OCI-LY1 (cell line): ENCODE measurements around the gene CYFIP1.

ENCODE experiments used
- H2AFZ ChIP-seq: fragments of 200-600 bp; sonication (generic), shearing (Covaris generic); 2 replicates; pipeline ENCODE4 v1.6.0; 2014; ENCODE audit warnings: antibody characterized with exemption, mild to moderate bottlenecking, low read length
- H3F3A ChIP-seq: fragments of 200-600 bp; sonication (generic), shearing (Covaris generic); 2 replicates; pipeline ENCODE4 v1.6.0; 2014; ENCODE audit warnings: mild to moderate bottlenecking, antibody characterized with exemption, low read length, moderate library complexity; ENCODE audit not compliant: insufficient read depth
- H3K27ac ChIP-seq: fragments of 200-600 bp; sonication (generic); 2 replicates; pipeline ENCODE4 v1.5.1; 2014; ENCODE audit warnings: low read length, mixed run types, mild to moderate bottlenecking, low read depth; ENCODE audit not compliant: poor library complexity, severe bottlenecking
- H3K27me3 ChIP-seq: fragments of 200-600 bp; sonication (generic); 2 replicates; pipeline ENCODE4 v1.6.0; 2014; ENCODE audit warnings: antibody characterized with exemption, mild to moderate bottlenecking, low read length, moderate library complexity; ENCODE audit not compliant: insufficient read depth
- H3K36me3 ChIP-seq: fragments of 200-600 bp; sonication (generic); 2 replicates; pipeline ENCODE4 v1.6.1; 2014; ENCODE audit warnings: mild to moderate bottlenecking, antibody characterized with exemption, low read length, moderate library complexity, mixed read lengths; ENCODE audit not compliant: insufficient read depth
- H3K4me1 ChIP-seq: fragments of 200-600 bp; sonication (generic); 2 replicates; pipeline ENCODE4 v1.5.1; 2014; ENCODE audit warnings: mild to moderate bottlenecking, low read length, moderate library complexity; ENCODE audit not compliant: insufficient read depth, severe bottlenecking
- H3K4me2 ChIP-seq: fragments of 200-600 bp; sonication (generic), shearing (Covaris generic); 2 replicates; pipeline ENCODE4 v1.6.1; 2014; ENCODE audit warnings: low read length
- H3K4me3 ChIP-seq: fragments of 200-600 bp; sonication (generic); 2 replicates; pipeline ENCODE4 v1.5.1; 2014; ENCODE audit warnings: low read length, low read depth, mild to moderate bottlenecking, mixed read lengths; ENCODE audit not compliant: poor library complexity, severe bottlenecking
- H3K79me2 ChIP-seq: fragments of 200-600 bp; shearing (Covaris generic); 2 replicates; pipeline ENCODE4 v1.6.1; 2016; ENCODE audit warnings: mixed run types, low read length, mixed read lengths; ENCODE audit not compliant: insufficient read depth
- H3K9ac ChIP-seq: fragments of 200-600 bp; sonication (generic), shearing (Covaris generic); 2 replicates; pipeline ENCODE4 v1.6.1; 2014; ENCODE audit warnings: mild to moderate bottlenecking, low read length, mixed read lengths
- H3K9me2 ChIP-seq: fragments of 200-600 bp; sonication (generic), shearing (Covaris generic); 2 replicates; pipeline ENCODE4 v1.6.1; 2014; ENCODE audit warnings: low read depth, mild to moderate bottlenecking, low read length, mixed read lengths
- H3K9me3 ChIP-seq: fragments of 200-600 bp; shearing (Covaris generic); 2 replicates; pipeline ENCODE4 v1.6.1; 2014; ENCODE audit warnings: low read length, mixed read lengths
- H4K20me1 ChIP-seq: fragments of 200-600 bp; sonication (generic), shearing (Covaris generic); 2 replicates; pipeline ENCODE4 v1.6.0; 2016; ENCODE audit warnings: mild to moderate bottlenecking, low read length; ENCODE audit not compliant: insufficient read depth
- CTCF ChIP-seq: fragments of 200-600 bp; sonication (generic), shearing (Covaris generic); IDR thresholded peaks from 2 replicates; pipeline ENCODE4 v1.5.1; 2017; ENCODE audit warnings: mild to moderate bottlenecking, antibody characterized with exemption, low read length, moderate library complexity, mixed read lengths
- EZH2 ChIP-seq: fragments of 200-600 bp; sonication (generic), shearing (Covaris generic); IDR thresholded peaks from 2 replicates; pipeline ENCODE4 v1.8.0; 2017; ENCODE audit warnings: borderline replicate concordance, mixed run types, mild to moderate bottlenecking, antibody characterized with exemption, low read length, moderate library complexity, mixed read lengths

Gene CYFIP1

GRCh38 chr15:22869856-22870255, 110.3 kb downstream of the CYFIP1 start:
- H3K36me3 ChIP-seq, result peaks cover 40% of the 10 kb centered on the region

DNA sequence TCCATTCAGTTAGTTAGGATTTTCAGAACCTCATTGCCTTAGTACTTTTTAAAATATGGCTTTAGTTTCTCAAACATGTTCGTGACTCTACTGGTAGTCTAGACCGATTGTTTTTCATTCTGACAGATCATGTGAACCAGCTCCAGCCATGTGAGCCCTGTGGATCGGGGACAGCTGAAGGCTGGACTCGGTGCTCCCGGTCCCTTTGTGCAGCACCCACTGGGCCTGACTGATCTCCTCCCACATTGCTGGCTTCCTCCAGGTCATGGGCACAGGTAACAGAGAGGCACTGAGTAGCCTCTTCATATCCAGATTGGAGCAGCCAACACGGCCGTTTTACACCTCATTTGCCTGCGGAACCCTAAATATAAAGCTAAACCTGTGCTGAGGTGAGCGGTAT, 111.2 kb downstream of the CYFIP1 start:
- Histone ChIP-seq H4K20me1 (no peaks in the 10 kb centered on the region), H3F3A (no peaks in the 10 kb centered on the region), H3K36me3 (peaks cover 49% of the 10 kb centered on the region), H3K27ac (no peak overlapping the region), H3K4me1 (no peaks in the 10 kb centered on the region), H3K9ac (no peak overlapping the region), H3K9me2 (no peaks in the 10 kb centered on the region), H3K4me2 (no peak overlapping the region), H3K9me3 (no peaks in the 10 kb centered on the region), H3K27me3 (no peaks in the 10 kb centered on the region), H3K79me2 (no peaks in the 10 kb centered on the region), H3K4me3 (no peak overlapping the region), H2AFZ (no peak overlapping the region)
- TF ChIP-seq EZH2 (no peak), CTCF (no peak)

More at GRCh38 chr15:22869856-22870255, 110.3 kb downstream of the CYFIP1 start:
- Histone ChIP-seq H3K9me3 (no peaks in the 10 kb centered on the region), H3K9ac (no peak overlapping the region), H3K4me3 (no peak overlapping the region), H2AFZ (no peak overlapping the region), H3K79me2 (no peaks in the 10 kb centered on the region), H3F3A (no peaks in the 10 kb centered on the region), H3K27me3 (no peaks in the 10 kb centered on the region), H3K27ac (no peak overlapping the region), H3K9me2 (no peaks in the 10 kb centered on the region), H3K4me2 (no peak overlapping the region), H3K4me1 (no peaks in the 10 kb centered on the region), H4K20me1 (no peaks in the 10 kb centered on the region)
- no peak for TF ChIP-seq EZH2
- TF ChIP-seq CTCF, result no peak

DNA sequence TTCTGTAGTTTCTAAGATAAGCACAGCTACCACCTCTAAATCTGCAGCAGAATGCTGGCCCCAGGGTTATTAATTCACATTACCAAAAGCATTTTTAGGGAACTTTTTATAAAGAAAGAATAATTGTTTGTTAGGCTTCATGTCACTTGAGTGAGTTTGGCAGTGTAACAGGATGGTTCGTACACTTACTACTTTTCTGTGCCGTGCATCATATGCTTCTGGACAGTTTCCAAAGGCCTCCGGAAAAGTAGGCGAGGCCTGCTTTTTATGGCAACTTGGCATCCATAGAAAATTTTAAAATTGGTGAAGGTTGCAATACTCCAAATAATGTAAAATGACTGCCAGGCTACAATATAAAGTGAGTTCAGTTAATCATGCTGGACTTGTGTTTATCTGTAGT, 111.7 kb downstream of the CYFIP1 start:
- Histone ChIP-seq H2AFZ (no peak overlapping the region), H3K9ac (no peak overlapping the region), H3K4me1 (no peaks in the 10 kb centered on the region), H3K27ac (no peak overlapping the region), H3F3A (no peaks in the 10 kb centered on the region), H3K36me3 (peaks cover 54% of the 10 kb centered on the region), H3K9me3 (no peaks in the 10 kb centered on the region), H4K20me1 (no peaks in the 10 kb centered on the region), H3K4me2 (no peak overlapping the region), H3K79me2 (no peaks in the 10 kb centered on the region), H3K4me3 (no peak overlapping the region), H3K9me2 (no peaks in the 10 kb centered on the region), H3K27me3 (no peaks in the 10 kb centered on the region)
- TF ChIP-seq EZH2 (no peak), CTCF (no peak)
